Suprapubic skin (tissue), 4 donors: ENCODE results near the gene ENAH.

Experiments used
- CTCF ChIP-seq, 2 donors: fragments of 200-600 bp in 1 of 2; fragments of 450-650 bp in 1 of 2; sonication (generic) in 1 of 2; IDR thresholded peaks; one replicate each; pipeline ENCODE4 v1.5.1; 2016 to 2019; ENCODE audit warnings: antibody characterized with exemption in 2 of 2, mild to moderate bottlenecking in 1 of 2, moderate library complexity in 1 of 2
- EP300 ChIP-seq: sonication (generic); formaldehyde crosslinking; IDR thresholded peaks from one replicate; pipeline ENCODE4 v1.6.1; 2017; ENCODE audit warnings: antibody characterized with exemption
- POLR2A ChIP-seq, 2 donors: fragments of 450-650 bp; IDR thresholded peaks; one replicate each; pipeline ENCODE4 v1.6.1; 2017; ENCODE audit warnings: antibody characterized with exemption in 2 of 2, mild to moderate bottlenecking in 2 of 2, moderate library complexity in 2 of 2
- POLR2AphosphoS5 ChIP-seq, 3 donors: sonication (generic); formaldehyde crosslinking; IDR thresholded peaks; one replicate each; pipeline ENCODE4 v1.6.1; 2017; ENCODE audit warnings: antibody characterized with exemption in 3 of 3

- TF ChIP-seq CTCF (IDR thresholded peaks at IDR 0.05) (no peak), EP300 (no peak), POLR2A (IDR thresholded peaks at IDR 0.05) (no peak), POLR2AphosphoS5 (IDR thresholded peaks at IDR 0.05) (no peak)
Measured at GRCh38 chr1:225451340-225451739, 201.6 kb downstream of the ENAH start.
